NCI-H146 treated with DMSO at 0.1 percent for 48 hours (cell line): ENCODE results near the gene MYO18B.
A peak's percentile ranks its signal among the peaks of the same experiment; 100 is the strongest.

Experiments used
- DNase-seq: peaks from one replicate; lab custom pipeline; 2025; ENCODE audit not compliant: unreplicated experiment; lab: John Stamatoyannopoulos, UW

MYO18B gene

DNA sequence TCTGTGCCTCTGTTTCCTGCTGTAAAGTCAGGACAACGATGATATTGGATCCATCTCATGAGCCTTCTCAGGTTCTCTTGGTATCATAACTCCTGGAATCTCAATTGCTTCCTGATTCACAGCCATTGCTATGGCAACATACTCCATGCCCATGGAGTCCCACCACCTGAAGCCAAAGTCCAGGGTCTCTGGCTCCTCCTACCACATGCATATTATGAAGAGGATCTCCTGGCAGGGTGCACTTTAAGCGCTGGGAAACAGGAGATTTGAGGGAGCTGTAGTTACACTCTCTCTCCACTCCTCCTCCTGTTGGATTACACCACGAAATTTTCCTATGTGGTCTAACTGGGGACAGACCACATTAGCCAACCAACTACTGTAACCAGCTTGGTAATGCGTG is 296.4 kb downstream of the MYO18B start:
- DNase-seq, result peak; percentile 22

DNA sequence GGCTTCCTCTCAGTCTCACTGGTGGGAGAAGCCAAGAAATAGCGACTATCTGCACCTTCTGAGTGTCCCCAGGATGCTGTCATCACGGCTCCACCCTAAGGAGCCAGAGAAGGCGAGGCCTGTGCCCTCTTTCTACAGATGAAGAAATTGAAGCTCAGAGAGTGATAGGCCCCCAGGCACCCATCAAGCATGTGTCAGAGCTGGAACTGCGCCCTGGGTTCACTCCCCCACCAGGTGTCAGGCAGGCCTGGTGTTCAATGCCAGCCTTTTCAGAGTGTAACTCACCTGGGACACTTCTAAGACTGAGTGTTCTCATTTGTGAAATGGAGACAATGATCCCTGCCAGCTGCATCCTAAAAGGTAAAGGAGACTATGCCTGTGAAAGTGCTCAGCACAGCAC is 299.9 kb downstream of the MYO18B start:
- DNase-seq, result no peak

DNA sequence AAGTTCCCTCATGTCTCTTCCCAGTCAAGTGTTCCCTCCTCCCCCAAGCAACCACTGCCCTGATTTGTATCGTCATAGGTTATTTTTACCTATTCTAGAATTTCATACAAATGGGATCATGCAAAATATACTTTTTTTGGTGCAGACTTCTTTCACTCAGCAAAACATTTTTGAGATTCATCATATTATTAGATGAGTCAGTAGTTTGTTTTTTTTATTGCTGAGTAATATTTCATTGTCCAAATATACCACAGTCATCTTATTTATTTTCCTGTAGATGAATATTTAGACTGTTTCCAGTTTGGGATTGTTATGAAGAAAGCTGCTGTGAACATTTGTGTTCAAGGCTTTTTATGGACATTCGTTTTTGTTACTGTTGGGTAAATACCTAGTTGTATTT is 301.0 kb downstream of the MYO18B start:
- no peak for DNase-seq

DNA sequence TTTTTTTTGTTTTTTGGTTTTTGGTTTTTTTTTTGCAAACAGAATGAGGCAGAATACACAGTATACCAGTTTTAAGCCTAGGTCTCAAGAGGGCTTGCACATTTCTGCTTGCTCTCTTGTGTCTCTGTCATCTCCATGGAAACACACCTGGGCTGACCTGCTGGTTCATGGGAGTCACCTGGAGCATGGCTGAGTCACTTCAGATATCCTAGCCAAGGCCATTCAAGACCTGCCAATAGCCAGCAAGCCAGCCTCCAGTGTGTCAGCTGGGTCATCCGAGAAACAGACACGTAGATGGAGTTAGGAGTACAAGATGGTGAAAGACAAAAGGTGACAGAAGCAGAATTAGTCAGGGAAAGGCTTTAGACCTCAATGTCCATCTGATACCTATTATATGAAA is 303.1 kb downstream of the MYO18B start:
- DNase-seq, result peak; percentile 45

DNA sequence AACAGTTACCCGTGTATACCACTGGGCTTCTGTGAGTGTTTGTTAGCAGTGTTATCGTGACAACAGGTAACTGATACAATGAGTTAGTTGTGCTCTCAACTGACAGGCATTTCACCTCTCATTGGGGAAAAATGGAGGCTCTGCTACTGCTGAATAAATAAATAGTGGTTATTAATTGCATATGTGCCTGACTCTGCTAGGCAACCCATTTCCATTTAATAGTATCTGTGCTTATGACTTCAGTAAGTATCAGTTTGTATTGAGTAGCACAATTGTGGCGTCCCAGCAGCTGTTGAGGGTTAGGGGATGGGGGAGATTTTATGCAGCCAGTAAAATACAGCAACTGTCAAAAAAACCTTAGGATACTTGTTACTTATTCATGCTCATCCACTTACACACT is 303.9 kb downstream of the MYO18B start:
- DNase-seq, result no peak

DNA sequence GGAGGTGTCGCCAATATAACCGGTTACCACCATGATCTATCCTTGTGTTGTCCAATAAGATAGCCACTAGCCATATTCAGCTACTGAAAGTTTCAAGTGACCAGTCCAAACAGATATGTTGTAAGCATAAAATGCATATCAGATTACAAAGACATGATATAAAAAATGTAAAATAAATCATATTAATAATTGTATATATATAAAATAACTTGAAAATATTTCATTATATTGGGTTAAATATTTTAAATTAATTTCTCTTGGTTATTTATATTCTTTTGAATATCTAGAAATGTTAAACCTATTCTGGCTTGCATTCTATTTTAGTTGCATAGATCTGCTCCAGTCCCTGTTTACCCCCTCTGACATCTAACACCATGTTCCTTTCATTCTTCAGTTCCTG is 305.5 kb downstream of the MYO18B start:
- no peak for DNase-seq

DNA sequence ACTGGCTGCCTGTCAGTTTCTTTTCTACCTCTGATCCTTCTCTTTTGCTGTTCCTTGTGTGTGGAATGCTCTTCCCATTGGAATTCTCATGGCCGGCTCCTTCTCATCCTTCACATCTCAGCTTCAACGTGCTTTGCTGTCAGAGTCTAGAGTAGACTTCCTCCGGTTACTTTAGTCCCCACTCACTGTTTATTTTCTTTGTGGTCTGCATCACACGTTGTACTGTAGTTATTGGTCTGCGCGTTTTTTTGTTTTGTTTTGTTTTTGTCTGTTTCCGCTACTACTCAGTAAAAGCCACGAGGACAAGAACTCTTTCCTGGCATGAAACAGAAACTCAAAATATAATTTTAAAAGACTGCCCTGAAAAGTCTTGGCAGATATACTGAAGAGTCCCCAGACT is 305.9 kb downstream of the MYO18B start:
- DNase-seq, result no peak

DNA sequence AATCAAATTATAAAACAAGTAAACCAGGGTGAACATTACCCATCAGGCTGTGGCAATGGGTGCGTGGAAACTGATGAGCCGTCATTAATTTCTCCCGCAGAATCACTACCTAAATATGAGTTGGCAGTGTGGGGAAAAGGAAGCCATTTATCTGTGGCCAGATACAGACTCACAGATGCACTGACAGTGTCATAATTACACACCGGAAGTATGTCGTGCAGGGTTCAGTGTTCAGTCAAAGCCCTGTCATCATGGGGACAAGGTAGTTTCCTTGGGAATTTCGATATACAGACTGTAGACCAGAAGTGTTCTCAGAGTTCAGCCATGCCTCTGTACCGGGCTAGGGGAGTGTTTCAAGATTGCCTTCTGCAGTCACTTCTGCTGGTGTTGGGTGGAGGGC is 308.1 kb downstream of the MYO18B start:
- no peak for DNase-seq

DNA sequence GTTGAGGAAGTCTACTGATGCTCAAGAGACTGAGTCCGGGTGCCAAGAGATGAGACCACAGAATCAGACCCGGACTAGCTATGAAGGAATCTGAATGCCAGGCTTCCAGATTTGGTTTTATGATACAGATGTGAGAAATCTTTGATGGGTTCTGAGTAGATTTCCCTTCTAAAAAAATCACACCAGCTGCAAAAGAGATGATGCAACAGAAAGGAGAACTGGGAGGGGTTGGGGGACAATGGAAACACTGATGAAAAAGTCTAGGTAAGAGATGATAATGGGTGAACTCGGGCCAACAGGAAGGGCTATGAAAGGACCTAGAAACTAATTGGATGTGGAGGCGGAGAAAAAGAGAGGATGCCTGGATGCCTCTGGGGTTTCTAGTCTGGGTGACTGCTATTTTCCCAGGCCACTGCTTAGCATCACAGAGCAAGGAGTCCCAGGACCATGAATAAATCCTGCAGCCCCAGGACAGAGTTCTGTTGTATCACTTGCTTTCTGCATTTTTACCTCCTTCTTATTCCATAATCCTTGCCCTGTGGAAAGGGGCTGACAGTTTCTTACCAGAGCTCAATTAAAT is 311.8 kb downstream of the MYO18B start:
- peak; percentile 62 for DNase-seq

DNA sequence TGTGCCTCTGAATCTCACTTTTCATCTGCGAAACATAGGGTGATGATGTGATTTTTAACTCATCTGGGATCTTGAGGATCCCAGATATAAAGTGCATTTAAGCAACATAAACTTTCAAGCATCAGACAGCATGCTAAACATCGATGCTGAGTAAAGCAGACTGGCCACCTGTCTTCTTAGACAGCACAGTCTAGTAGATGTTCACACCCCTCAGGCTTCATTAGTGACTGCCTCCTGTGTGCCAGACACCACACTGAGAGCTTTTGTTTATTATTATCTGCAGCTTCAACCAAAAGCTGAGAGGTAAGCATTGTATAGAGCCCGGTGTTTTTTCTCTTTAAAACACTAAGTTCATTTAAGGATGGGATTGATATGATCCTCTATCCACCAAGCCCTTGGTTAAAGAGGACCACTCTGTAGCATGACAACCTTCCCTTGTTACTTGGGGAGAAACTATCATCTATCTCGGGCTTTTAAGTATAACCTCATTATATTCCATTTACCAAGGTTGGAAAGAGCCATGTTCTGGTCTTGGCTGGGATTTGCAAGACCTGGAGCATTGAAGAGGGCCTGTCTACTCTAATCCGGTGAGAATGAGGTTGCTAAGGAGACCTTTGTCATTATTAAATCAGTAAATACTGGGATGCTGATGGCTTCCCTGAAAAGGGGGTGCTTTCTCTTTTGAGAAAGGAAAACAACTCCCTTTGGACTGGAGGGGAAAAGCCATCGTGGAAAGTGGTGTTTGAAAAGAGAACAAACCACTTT is 313.0 kb downstream of the MYO18B start:
- peak; percentile 44 for DNase-seq

DNA sequence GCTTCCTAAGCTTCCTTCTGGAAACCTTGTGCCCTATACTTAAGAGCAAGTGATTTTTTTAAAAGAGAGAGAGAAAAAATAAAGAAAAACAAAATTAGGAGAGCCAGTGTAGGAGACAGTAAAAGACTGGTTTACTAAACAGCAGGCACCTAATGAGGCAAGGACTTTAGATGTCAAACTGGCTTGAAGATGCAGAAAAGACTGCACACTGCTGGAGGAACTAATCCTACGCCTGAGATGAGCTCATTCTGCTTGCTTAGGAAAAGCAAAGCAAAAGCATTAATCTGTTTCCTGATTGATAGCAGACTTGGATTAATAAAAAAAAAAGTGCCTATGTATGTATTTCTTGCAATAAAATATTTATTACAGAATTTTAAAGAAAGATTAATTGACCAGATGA is 313.7 kb downstream of the MYO18B start:
- no peak for DNase-seq

DNA sequence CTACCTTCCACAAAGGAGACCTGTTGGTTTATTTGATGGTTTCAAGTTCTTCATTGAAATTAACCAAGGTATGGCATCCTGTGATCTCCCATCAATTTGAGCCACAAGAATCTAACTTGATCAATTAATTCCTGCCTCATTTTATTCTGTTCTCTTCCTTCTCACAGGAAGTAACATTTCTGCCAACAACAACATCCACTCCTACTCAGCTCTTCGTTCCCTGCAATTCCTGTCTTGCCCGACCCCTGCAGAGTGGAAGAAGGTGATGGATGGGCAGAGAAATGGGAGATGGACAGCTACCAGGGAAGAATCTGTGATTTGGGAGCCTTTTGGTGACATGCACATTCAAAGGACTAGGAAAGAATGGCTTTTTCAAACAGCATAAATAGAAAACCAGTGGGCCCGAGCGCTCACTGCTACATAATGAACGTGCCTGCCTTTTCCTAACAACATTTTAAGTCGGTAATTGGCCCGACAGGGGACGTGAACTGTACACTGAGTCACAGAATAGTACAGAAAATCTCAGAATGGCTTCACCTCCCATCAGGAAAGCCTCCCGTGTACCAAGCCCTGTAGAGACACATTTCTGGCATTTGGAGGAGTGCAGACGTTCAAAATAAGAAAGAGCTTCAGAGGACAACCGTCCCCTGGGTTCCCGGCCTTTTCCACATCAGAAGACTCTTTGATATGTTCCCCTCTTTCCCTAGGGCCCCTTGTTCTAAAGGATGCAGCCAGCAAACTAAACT is 314.6 kb downstream of the MYO18B start:
- DNase-seq, result no peak

DNA sequence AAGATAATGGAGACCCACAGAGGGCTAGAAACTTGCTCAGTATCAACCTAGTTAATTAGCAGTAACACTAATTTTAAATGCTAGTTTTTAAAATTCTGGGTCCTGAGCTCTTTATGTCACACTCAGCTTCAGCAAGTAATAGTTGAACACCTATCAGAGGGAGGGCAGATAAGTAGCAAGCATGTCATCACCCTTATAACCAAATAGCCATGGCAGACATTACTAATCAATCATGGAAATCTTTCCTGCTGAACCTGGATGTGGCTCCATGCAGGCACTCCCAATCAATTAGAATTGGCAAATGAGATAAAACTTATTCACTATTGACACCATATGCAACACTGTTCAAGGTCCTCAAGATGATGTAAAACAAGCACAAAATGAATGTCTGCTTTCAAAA is 315.7 kb downstream of the MYO18B start:
- DNase-seq, result no peak

DNA sequence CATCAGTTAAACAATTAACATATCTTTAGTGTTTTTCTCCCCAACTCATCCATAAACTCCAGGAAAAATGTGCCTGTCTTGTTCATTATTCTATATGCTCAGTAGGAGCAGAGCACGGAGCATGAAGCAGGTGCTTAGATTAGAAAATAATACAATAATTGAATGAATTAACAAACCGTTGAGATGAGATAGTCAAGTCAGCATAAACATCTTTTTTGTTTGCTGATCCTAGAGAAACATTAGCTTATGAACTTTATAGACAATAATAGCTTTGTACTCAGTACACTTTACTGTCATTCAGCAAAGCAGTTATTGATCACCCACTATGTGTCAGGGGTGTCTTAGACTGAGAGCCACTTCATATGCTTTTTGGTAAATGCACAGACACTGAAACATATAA is 322.1 kb downstream of the MYO18B start:
- DNase-seq, result no peak

DNA sequence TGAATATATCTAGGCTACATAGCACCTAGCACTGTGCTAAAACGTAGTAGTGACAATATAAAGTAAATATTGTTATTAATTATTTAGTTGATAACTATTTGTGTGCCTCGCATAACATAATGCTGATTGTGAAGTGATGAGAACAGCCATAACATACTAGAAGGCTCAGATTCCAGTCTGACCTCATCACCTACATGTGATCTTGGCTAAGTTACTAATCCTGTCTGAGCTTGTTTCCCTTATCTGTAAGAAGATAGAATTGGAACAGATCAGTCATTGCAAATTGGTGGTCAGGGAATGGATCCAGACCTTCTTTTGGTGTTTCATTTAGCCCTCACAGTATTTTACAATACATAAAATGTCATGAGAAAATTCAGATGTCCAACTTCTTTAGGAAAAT is 323.9 kb downstream of the MYO18B start:
- no peak for DNase-seq

DNA sequence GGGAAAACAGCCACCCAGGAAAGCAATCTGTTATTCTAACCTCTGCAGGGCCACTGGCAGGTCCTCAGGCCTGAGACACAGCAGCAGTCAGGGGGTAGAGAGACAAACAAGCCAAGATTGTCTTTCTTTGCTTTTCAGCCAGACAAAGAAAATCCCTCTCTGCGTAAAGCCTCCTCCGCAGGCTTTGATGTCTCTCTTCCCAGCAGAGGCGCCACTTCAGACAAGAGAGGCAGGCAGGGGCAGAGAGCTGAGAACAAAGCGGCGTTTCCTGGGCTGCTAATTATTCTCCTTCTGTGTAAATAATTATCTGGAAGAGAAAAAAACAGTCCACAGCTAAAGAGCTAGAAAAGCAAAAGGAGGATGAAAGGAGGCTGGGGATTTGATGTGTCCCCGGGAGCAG is 324.5 kb downstream of the MYO18B start:
- peak; percentile 85 for DNase-seq

DNA sequence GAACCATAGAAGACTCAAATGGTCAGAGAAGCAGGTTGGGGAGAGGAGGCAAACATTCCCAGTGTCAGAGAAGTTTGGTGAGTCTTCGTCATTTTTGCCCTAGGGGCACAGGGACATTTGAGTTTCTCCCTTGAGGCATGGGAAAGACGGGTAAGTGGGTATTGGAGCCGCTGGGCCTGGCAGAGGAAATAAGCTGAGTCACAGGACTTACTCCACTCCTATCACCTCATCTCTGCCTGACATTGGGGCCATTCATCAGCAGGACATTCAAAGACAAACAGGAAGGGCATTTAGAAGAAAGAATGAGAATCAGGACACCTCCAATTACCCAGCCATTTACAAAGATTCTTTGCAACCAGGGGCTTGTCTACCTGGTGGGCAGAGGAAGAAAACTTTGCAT is 326.6 kb downstream of the MYO18B start:
- no peak for DNase-seq

DNA sequence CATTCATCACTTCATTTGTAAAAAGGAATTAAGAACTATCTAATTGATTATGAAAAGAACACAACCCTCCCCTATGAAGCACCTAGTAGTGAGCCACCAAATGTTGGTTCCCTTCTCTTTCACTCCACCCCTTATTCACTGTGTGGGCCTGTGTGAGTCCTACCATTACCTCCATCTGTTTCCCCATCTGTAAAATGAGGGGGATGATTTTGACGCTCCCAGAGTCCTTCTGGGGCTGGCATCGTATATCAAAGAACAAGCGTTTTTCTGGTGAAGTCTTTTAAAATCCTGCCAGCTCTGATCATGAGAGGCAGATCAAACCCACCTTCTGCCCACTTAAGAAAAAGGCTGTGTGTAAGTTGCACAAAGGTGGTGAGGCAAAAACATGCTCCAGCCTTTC is 330.6 kb downstream of the MYO18B start:
- DNase-seq, result no peak

DNA sequence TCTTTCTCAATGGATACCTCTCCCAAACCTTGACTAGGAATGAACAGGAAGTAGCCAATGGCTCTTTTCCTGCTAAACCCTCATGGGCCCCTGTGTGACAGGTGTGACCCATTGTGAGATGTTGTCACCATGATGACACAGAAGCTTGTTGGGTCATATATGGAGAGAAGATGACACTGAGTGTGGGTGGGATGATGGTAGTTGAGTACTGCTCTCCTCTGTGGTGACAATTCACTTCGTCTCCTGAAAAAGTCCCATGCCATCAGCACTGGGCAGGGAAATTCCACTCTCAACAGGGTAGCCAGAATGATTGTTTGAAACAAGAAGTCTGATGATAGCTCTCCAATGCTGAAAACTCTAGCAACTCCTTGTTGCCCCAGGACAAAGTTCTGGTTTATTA is 333.3 kb downstream of the MYO18B start:
- no peak for DNase-seq

DNA sequence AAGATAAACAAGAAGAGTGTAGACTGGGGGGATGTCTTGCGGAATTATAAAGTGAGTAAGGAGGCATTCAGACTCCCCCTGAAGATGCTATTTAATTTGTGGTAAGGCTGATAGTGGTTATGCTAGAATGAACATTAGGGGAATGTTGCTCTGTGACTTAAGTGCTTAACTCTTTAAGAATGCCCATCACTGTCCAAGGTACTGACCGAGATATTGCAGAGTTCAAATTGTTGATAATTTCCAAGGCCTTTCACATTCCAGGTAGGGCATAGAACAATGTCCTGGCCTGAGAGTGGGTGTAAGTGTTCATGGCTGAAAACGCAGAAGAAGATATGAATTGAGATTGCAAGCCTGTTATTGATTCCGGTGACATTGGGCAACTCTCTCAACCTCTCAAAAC is 337.0 kb downstream of the MYO18B start:
- DNase-seq, result no peak
